Measurements from ENCODE around the gene SEMA4D.

DNA sequence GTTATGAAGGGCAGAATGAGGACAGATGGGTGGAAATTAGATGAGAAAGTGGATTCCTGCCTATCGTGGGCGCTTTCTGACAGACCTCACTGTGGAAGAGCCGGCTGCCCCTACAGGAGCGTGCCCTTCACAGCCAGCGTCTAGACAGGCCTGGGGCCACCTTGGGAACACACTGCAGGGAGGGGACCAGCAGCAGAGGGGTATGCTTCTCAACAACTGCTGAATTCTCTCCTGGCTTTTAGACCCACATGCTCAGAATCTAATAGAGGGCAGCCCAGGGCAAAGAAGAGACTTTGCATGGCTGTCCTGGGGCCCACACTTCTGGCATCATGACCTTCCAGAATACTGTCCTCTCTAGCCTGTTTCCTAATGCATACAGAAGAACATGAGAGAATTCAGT lies 2.1 kb upstream of the SEMA4D start:
- TF ChIP-seq, protein P1, sequence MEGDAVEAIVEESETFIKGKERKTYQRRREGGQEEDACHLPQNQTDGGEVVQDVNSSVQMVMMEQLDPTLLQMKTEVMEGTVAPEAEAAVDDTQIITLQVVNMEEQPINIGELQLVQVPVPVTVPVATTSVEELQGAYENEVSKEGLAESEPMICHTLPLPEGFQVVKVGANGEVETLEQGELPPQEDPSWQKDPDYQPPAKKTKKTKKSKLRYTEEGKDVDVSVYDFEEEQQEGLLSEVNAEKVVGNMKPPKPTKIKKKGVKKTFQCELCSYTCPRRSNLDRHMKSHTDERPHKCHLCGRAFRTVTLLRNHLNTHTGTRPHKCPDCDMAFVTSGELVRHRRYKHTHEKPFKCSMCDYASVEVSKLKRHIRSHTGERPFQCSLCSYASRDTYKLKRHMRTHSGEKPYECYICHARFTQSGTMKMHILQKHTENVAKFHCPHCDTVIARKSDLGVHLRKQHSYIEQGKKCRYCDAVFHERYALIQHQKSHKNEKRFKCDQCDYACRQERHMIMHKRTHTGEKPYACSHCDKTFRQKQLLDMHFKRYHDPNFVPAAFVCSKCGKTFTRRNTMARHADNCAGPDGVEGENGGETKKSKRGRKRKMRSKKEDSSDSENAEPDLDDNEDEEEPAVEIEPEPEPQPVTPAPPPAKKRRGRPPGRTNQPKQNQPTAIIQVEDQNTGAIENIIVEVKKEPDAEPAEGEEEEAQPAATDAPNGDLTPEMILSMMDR (conservative IDR thresholded peaks at IDR 0.05; ENCODE audit: low read length): no peak
- no peak for TF ChIP-seq EZH2phosphoT487 (IDR thresholded peaks at IDR 0.05; ENCODE audit: borderline replicate concordance)
